HG03175 (cell line): Measurements from ENCODE around the gene TOMM6.

Experiments
- ATAC-seq: cut with Tn5 transposase; IDR thresholded peaks from one replicate; pipeline ENCODE4 v1.9.1; 2021; ENCODE audit warnings: mild to moderate bottlenecking, moderate library complexity; ENCODE audit not compliant: unreplicated experiment

The TOMM6 gene

GRCh38 chr6:41818271-41819054, 31.0 kb downstream of the TOMM6 start:
- ATAC-seq, result no peak

DNA sequence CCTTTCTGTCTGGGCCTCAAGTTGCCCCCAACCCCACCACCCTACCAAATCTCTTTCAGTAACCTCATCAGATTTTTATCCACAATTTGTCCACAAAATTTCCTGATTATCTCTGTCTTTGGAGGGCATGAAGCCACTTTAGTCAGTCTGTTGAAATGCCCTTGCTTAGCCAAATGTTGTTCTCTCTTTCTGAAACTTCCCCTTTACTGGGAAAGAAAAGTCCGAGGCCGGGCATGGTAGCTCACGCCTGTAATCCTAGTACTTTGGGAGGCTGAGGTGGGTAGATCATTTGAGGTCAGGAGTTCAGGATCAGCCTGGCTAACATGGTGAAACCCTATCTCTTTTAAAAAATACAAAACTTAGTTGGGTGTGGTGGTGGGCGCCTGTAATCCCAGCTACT, 33.8 kb downstream of the TOMM6 start:
- ATAC-seq, result no peak

DNA sequence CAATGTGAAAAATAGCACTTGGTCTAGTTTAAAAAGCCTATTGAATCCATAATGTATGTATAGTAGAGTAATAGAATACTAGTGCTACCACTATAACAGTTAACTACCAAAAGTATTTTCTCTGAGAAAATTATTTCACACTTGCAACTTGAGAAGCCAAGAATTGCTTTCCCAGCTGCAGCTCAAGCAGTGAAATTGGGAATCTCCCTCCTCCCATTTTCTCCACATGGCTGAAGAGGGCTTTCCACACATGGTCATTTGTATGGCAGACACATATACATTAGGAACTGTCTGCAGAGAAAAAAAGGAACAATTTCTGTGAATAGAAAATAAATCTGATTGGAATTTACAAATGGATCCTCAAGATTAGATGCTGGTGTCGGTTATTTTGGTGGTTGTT, 34.5 kb downstream of the TOMM6 start:
- no peak for ATAC-seq

GRCh38 chr6:41823178-41823577, 35.7 kb downstream of the TOMM6 start:
- no peak for ATAC-seq

DNA sequence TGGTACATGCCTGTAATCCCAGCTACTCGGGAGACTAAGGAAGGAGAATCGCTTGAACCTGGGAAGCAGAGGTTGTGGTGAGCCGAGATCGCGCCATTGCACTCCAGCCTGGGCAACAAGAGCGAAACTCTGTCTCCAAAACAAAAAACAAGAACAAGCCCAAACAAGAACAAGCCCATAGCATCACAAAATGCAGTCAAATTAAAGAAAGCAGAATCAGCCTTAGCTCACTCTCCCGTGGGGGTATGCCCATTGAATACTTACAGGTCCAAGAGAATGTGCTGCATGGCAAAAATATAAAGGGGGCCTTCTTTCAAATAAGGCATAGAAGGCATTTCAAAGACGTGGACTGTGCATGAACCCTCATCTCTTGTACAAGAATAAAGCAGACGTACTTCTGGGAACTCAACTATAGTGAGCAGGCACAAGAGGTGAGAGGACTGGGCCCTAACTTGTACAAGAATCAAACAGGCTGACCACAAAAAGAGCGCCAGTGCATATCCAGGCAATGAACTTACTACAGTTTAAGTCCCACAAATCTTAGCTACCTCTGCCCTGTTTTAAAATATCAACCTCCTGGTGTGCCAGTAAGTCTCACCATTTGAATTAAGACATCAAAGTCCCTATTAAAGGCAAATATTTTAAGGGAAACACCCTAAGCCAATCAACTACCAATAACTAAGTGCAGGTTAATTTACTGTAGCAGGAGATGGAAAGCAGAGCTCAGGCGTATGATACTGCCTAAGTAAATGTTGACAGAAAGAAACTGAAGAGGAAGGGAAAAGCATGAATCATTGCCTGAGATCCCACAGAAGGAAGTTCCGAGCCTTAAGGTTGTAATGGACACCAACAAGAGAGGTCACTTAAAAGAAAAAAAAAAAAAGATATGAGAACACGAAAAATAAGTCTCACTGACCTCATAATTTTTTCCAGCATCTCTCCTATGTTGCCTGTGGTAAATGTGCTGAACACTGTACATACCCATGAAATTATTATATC, 37.4 kb downstream of the TOMM6 start:
- ATAC-seq, result no peak

GRCh38 chr6:41826343-41827022, 39.0 kb downstream of the TOMM6 start:
- no peak for ATAC-seq

GRCh38 chr6:41832263-41832662, 44.8 kb downstream of the TOMM6 start:
- ATAC-seq, result no peak

DNA sequence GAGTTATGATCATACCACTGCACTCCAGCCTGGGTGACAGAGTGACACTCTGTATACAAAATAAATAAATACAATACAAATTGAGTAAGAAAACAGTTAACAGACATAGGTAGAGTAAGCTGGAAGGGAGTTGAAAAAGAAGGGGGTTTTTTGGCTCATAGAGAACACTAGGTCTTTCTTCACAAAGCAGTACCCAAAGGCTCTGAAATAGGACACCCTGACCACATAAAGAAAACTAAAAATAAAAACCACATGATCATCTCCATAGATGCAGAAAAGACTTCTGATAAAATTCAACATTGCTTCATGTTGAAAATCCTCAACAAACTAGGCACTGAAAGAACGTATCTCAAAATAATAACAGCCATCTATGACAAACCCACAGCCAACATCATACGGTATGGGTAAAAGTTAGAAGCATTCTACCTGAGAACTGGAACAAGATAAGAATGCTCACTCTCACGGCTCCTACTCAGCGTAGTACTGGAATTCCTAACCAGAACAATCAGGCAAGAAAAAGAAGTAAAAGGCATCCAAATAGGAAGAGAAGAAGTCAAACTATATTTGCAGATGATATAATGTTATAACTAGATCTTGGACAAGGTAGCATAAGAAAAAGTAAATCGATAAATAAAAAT, 48.6 kb downstream of the TOMM6 start:
- ATAC-seq, result no peak

- ATAC-seq, result no peak
Observed at GRCh38 chr6:41836660-41837052, 49.2 kb downstream of the TOMM6 start.
